Esophagus squamous epithelium (tissue), 5 donors: ENCODE data around the gene PRKACB. TPM values are rescaled to one million over a fixed set of nuclear protein-coding genes. Genes with fewer than 3 reads are reported as not detected.

Experiments
- DNase-seq: peaks from one replicate; lab custom pipeline; 2025; lab: John Stamatoyannopoulos, UW
- H3K27ac ChIP-seq, 4 donors: fragments of 200-600 bp; sonication (generic); one replicate each; pipeline ENCODE4 v1.5.1; 2016 to 2019; ENCODE audit warnings: mild to moderate bottlenecking in 1 of 4
- H3K27me3 ChIP-seq, 4 donors: fragments of 200-600 bp; sonication (generic); 1 replicate in 3 of 4; 2 replicates in 1 of 4; pipeline versions ENCODE4 v1.5.1 to v1.6.0; 2017 to 2021; ENCODE audit warnings: antibody characterized with exemption in 1 of 4
- H3K36me3 ChIP-seq, 3 donors: fragments of 200-600 bp; sonication (generic); one replicate each; pipeline ENCODE4 v1.5.1; 2016 to 2019
- H3K4me1 ChIP-seq, 3 donors: fragments of 200-600 bp; sonication (generic); one replicate each; pipeline ENCODE4 v1.5.1; 2017 to 2019
- H3K4me3 ChIP-seq, 4 donors: fragments of 200-600 bp; sonication (generic); 1 replicate in 3 of 4; 2 replicates in 1 of 4; pipeline ENCODE4 v1.5.1; 2016 to 2019; ENCODE audit warnings: mild to moderate bottlenecking in 2 of 4, moderate library complexity in 1 of 4
- H3K9me3 ChIP-seq, 3 donors: fragments of 200-600 bp; sonication (generic); one replicate each; pipeline ENCODE4 v1.5.1; 2016 to 2019
- POLR2A ChIP-seq, 4 donors: fragments of 450-650 bp; IDR thresholded peaks; one replicate each; pipeline ENCODE4 v1.6.1; 2017; ENCODE audit warnings: antibody characterized with exemption in 4 of 4, mild to moderate bottlenecking in 4 of 4, moderate library complexity in 3 of 4
- WGBS, 2 donors: methylation state at CpG; one replicate each; pipeline ENCODE4 v1.1.5; 2018; 5-methylcytosine and 5-hydroxymethylcytosine counted together
- intact Hi-C: fragments of 100-400 bp; cut with DNase I; formaldehyde crosslinking; loops from one replicate; pipeline ENCODE4 v1.15.0; 2022
- total RNA-seq, 4 donors: library from RNA; depleted of rRNA; stranded (reverse); fragments of >200 nt; gene quantifications; one replicate each; pipeline ENCODE4 v1.1.0, GENCODE V29; 2016
- TF ChIP-seq, protein P1 (sequence below), 6 experiments: fragments of 450-650 bp in 4 of 6; fragments of 200-600 bp in 2 of 6; sonication (generic) in 2 of 6; IDR thresholded peaks; one replicate each; pipeline ENCODE4 v1.5.1; 2016 to 2019; ENCODE audit warnings: antibody characterized with exemption in 6 of 6, mild to moderate bottlenecking in 4 of 6, moderate library complexity in 4 of 6
- donor health status: DM: yes; HTN: yes; CAD: no.

The PRKACB gene
- total RNA-seq, 4 donors from 2014 or later = 3.7 to 18.3 (median 11.3) TPM

DNA sequence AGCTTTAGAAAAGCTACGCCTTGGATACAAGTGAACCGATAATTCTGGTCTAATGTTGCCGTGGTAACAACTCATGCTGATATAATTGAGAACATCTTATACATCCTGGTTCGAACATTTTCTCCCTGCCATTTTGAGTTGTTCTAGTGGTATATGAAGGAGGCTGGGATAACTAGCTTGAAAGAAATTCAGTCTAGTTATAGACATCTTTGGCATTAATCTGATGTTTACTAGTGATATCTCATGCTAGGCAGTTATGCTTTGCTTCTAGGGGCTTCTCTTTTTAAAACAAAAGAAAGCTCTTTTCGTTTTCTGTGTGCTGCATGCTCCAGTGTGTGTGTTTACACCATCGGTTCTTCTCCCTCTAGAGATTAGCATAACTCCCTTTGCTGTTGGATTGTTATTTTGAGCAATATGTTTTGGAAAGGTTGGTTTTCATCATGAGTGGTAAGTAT, 20.5 kb downstream of the PRKACB start:
- intact Hi-C loops = no loop called here
- H3K4me3 ChIP-seq = peak overlapping the region in 2 of 4 donors; percentile 4 to 27
- H3K4me1 ChIP-seq = peaks cover 0 to 3% (median 0%) of the 10 kb centered on the region in 3 donors
- TF ChIP-seq POLR2A (IDR thresholded peaks at IDR 0.05) = no peak
- no peaks in the 10 kb centered on the region for H3K36me3 ChIP-seq
- no peaks in the 10 kb centered on the region for H3K9me3 ChIP-seq
- H3K27ac ChIP-seq = no peak overlapping the region
- no peak for DNase-seq
- no peaks in the 10 kb centered on the region for H3K27me3 ChIP-seq
- 71% methylated on average over 6 of the region's 6 CpGs for WGBS, 2 donors

DNA sequence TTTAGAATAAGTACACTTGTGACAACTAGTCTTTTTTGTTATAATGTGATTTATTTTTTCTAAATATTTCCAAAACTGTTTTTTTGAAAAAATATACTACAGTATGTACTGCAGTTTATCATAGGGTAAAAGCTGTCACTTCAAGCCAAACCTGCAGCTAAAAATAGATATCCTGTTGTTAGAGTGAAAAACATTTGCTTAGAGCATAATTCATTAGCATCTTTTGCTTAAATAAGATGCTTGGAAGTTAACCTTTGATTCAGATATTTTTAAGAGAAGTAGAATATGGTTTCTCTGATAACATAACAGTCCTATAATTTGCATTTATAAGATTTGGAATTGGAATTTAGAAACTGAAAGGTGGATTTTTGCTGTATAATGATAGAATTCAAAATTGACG, 21.5 kb downstream of the PRKACB start:
- WGBS, 2 donors = 83 to 85% methylated on average over 1 of the region's 1 CpG
- no peak for TF ChIP-seq POLR2A (IDR thresholded peaks at IDR 0.05)
- TF ChIP-seq, protein P1, sequence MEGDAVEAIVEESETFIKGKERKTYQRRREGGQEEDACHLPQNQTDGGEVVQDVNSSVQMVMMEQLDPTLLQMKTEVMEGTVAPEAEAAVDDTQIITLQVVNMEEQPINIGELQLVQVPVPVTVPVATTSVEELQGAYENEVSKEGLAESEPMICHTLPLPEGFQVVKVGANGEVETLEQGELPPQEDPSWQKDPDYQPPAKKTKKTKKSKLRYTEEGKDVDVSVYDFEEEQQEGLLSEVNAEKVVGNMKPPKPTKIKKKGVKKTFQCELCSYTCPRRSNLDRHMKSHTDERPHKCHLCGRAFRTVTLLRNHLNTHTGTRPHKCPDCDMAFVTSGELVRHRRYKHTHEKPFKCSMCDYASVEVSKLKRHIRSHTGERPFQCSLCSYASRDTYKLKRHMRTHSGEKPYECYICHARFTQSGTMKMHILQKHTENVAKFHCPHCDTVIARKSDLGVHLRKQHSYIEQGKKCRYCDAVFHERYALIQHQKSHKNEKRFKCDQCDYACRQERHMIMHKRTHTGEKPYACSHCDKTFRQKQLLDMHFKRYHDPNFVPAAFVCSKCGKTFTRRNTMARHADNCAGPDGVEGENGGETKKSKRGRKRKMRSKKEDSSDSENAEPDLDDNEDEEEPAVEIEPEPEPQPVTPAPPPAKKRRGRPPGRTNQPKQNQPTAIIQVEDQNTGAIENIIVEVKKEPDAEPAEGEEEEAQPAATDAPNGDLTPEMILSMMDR (IDR thresholded peaks at IDR 0.05) = no peak
- no peaks in the 10 kb centered on the region for H3K27me3 ChIP-seq
- intact Hi-C loops = no loop called here
- H3K4me3 ChIP-seq = no peak overlapping the region
- peaks cover 0 to 3% (median 0%) of the 10 kb centered on the region in 3 donors for H3K4me1 ChIP-seq
- H3K9me3 ChIP-seq = no peaks in the 10 kb centered on the region
- DNase-seq = no peak
- no peak overlapping the region for H3K27ac ChIP-seq
- H3K36me3 ChIP-seq = no peaks in the 10 kb centered on the region

DNA sequence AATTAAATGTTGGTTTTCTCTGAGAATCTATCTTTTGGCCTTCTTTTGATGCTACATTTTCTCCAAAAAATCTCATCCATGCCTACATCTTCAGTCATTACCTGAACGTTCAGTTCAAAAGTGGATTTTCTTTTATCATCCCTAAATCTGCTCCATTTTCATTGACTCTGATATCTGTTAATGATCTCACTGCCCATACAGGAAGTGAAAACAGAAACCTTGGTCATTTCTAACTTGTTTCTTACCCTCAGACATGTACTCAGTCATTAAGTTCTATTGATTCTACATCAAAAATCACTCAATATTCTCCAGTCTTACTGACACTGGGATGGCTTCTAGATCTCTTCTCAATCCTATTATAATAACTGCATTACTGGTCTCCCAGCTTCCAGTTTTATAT, 22.7 kb downstream of the PRKACB start:
- TF ChIP-seq POLR2A (IDR thresholded peaks at IDR 0.05) = no peak
- TF ChIP-seq, protein P1 (IDR thresholded peaks at IDR 0.05) = no peak
- H3K4me1 ChIP-seq = peaks cover 0 to 3% (median 0%) of the 10 kb centered on the region in 3 donors
- intact Hi-C loops = no loop called here
- DNase-seq = no peak
- no peaks in the 10 kb centered on the region for H3K9me3 ChIP-seq
- H3K27me3 ChIP-seq = no peaks in the 10 kb centered on the region
- no peak overlapping the region for H3K4me3 ChIP-seq
- H3K27ac ChIP-seq = no peak overlapping the region
- H3K36me3 ChIP-seq = no peaks in the 10 kb centered on the region
- 63 to 78% methylated on average over 1 of the region's 1 CpG for WGBS, 2 donors

DNA sequence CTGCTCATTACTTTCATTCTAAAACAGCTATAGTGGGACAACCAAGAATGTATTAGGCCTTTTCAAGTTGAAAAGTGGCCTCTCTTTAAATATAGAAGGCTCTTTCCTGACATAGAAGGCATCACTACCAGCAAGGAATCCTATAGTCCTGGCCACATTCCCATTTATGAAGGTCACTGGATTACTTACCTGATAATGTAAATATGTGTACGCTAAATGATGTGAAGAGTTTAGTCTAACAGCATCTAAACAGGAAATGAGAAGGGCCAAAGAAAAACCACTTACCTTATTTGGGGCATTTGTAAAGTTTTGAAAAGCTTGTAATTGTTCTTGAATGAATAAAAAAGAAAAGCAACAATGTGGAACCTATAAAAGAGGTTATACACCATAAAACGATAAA, 24.7 kb downstream of the PRKACB start:
- Histone ChIP-seq H3K4me1 (peaks cover 0 to 3% (median 0%) of the 10 kb centered on the region in 3 donors), H3K27ac (no peak overlapping the region), H3K9me3 (no peaks in the 10 kb centered on the region), H3K36me3 (no peaks in the 10 kb centered on the region), H3K4me3 (no peak overlapping the region), H3K27me3 (no peaks in the 10 kb centered on the region)
- TF ChIP-seq, protein P1 (IDR thresholded peaks at IDR 0.05) = no peak
- no peak for TF ChIP-seq POLR2A (IDR thresholded peaks at IDR 0.05)
- no peak for DNase-seq
- 82 to 98% methylated on average over 2 of the region's 2 CpGs for WGBS, 2 donors
- intact Hi-C loops = no loop called here

DNA sequence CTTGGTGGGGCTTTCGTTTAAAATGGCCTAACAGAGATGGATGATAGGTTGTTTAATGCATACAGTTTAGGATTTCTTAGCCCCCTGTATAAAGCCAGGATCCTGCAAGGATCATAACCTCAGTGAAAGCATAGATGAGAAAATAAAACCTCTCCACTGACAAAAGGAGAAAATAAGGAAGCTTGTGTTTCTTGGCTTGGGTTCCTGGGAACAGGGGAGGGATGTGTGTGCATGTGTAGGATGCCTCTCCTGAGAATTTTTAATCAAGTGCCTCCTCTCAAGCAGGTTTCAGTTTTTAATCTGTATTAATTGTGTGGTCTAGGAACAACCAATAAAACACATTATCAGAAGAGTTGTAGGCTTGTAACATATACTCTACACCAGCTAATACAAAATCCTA, 26.1 kb downstream of the PRKACB start:
- H3K4me3 ChIP-seq = no peak overlapping the region
- no peak for TF ChIP-seq POLR2A (IDR thresholded peaks at IDR 0.05)
- TF ChIP-seq, protein P1 (IDR thresholded peaks at IDR 0.05) = no peak
- no peaks in the 10 kb centered on the region for H3K27me3 ChIP-seq
- no peak for DNase-seq
- peaks cover 0 to 7% (median 2%) of the 10 kb centered on the region in 3 donors for H3K4me1 ChIP-seq
- intact Hi-C loops = no loop called here
- H3K36me3 ChIP-seq = no peaks in the 10 kb centered on the region
- WGBS, 2 donors = 65 to 82% methylated on average over 1 of the region's 1 CpG
- H3K9me3 ChIP-seq = no peaks in the 10 kb centered on the region
- H3K27ac ChIP-seq = no peak overlapping the region

DNA sequence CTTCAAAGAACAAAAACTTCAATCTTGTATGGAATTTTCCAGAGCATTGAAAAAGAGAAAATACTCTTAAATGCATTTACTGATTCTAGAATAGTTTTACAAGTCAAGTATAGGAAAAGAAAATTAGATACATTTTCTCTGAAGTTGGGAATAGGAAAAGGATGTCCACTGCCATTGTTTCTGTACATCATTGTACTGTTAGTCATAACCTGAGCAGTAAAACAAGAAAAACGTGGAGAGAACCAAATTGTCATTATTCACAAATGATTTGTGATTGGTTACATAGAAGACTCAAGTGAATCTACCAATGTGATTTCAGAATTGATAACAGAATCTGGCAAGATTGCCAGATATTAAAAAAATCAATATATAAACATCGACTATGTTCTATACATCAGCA, 27.4 kb downstream of the PRKACB start:
- Histone ChIP-seq H3K36me3 (no peaks in the 10 kb centered on the region), H3K4me1 (peaks cover 0 to 7% (median 2%) of the 10 kb centered on the region in 3 donors), H3K27ac (no peak overlapping the region), H3K27me3 (no peaks in the 10 kb centered on the region), H3K4me3 (no peak overlapping the region), H3K9me3 (no peaks in the 10 kb centered on the region)
- 59 to 80% methylated on average over 2 of the region's 2 CpGs for WGBS, 2 donors
- DNase-seq = no peak
- intact Hi-C loops = no loop called here
- TF ChIP-seq, protein P1 (IDR thresholded peaks at IDR 0.05) = no peak
- TF ChIP-seq POLR2A (IDR thresholded peaks at IDR 0.05) = no peak
